Suprapubic skin (tissue), 4 donors: Measurements from ENCODE around the gene PLXDC2. TPM values are rescaled to one million over a fixed set of nuclear protein-coding genes. Genes with fewer than 3 reads are reported as not detected.

ENCODE experiments used
- DNase-seq, 2 donors: peaks; one replicate each; pipeline ENCODE4 v3.0.0-alpha.2; 2019; ENCODE audit warnings: low spot score in 2 of 2
- H3K27ac ChIP-seq: fragments of 200-600 bp; sonication (generic); one replicate; pipeline ENCODE4 v1.5.1; 2019
- H3K27me3 ChIP-seq: fragments of 200-600 bp; sonication (generic); one replicate; pipeline ENCODE4 v1.5.1; 2019
- H3K36me3 ChIP-seq: fragments of 200-600 bp; sonication (generic); one replicate; pipeline ENCODE4 v1.5.1; 2019
- H3K4me1 ChIP-seq: fragments of 200-600 bp; sonication (generic); one replicate; pipeline ENCODE4 v1.5.1; 2019
- H3K4me3 ChIP-seq: fragments of 200-600 bp; sonication (generic); one replicate; pipeline ENCODE4 v1.5.1; 2019; ENCODE audit warnings: mild to moderate bottlenecking
- H3K9me3 ChIP-seq: fragments of 200-600 bp; sonication (generic); one replicate; pipeline ENCODE4 v1.5.1; 2019
- CTCF ChIP-seq, 2 donors: fragments of 200-600 bp in 1 of 2; fragments of 450-650 bp in 1 of 2; sonication (generic) in 1 of 2; IDR thresholded peaks; one replicate each; pipeline ENCODE4 v1.5.1; 2016 to 2019; ENCODE audit warnings: antibody characterized with exemption in 2 of 2, mild to moderate bottlenecking in 1 of 2, moderate library complexity in 1 of 2
- EP300 ChIP-seq: sonication (generic); formaldehyde crosslinking; IDR thresholded peaks from one replicate; pipeline ENCODE4 v1.6.1; 2017; ENCODE audit warnings: antibody characterized with exemption
- POLR2A ChIP-seq, 2 donors: fragments of 450-650 bp; IDR thresholded peaks; one replicate each; pipeline ENCODE4 v1.6.1; 2017; ENCODE audit warnings: antibody characterized with exemption in 2 of 2, mild to moderate bottlenecking in 2 of 2, moderate library complexity in 2 of 2
- POLR2AphosphoS5 ChIP-seq, 3 donors: sonication (generic); formaldehyde crosslinking; IDR thresholded peaks; one replicate each; pipeline ENCODE4 v1.6.1; 2017; ENCODE audit warnings: antibody characterized with exemption in 3 of 3
- WGBS: methylation state at CpG from one replicate; pipeline ENCODE4 v1.1.5; 2018; 5-methylcytosine and 5-hydroxymethylcytosine counted together
- total RNA-seq, 4 donors: library from RNA; depleted of rRNA; stranded (reverse); fragments of >200 nt; gene quantifications; one replicate each; pipeline ENCODE4 v1.1.0, GENCODE V29; 2016

PLXDC2 gene
- total RNA-seq, 4 donors from 2014 or later: 93.0 to 97.0 (median 95.0) TPM

DNA sequence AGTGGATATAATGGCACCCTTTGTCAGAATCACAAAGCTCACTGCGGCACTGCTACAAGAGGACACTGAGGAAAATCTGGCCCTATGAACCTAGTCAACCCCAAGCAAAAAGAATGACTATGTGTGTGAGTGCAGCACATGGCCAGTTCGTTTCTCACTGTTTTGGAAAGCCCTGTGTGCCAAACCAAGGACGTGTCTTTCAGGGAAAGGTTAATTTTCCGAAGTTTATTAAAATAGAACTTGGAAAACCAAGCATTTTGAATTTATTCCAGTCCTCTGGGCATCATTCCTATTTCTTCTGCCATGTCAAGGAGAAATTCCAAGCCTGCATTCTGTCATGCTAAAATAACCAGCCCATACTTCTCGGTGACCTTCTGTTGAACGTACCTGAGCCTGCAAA is 471.8 kb downstream of the PLXDC2 start:
- DNase-seq: no peak
- H3K4me1 ChIP-seq: no peaks in the 10 kb centered on the region
- H3K36me3 ChIP-seq: no peaks in the 10 kb centered on the region
- no peaks in the 10 kb centered on the region for H3K27me3 ChIP-seq
- no peaks in the 10 kb centered on the region for H3K9me3 ChIP-seq
- TF ChIP-seq EP300 (no peak), POLR2AphosphoS5 (IDR thresholded peaks at IDR 0.05) (no peak), POLR2A (IDR thresholded peaks at IDR 0.05) (no peak), CTCF (IDR thresholded peaks at IDR 0.05) (no peak)
- 41% methylated on average over 6 of the region's 6 CpGs for WGBS
- no peak overlapping the region for H3K27ac ChIP-seq
- H3K4me3 ChIP-seq: no peak overlapping the region

- no peak overlapping the region for H3K4me3 ChIP-seq
- no peak for TF ChIP-seq CTCF (IDR thresholded peaks at IDR 0.05)
- no peak for TF ChIP-seq POLR2A (IDR thresholded peaks at IDR 0.05)
- TF ChIP-seq POLR2AphosphoS5 (IDR thresholded peaks at IDR 0.05): no peak
- TF ChIP-seq EP300: no peak
- H3K36me3 ChIP-seq: no peaks in the 10 kb centered on the region
- WGBS: 45% methylated on average over 6 of the region's 6 CpGs
- no peak overlapping the region for H3K27ac ChIP-seq
- no peaks in the 10 kb centered on the region for H3K9me3 ChIP-seq
- no peak for DNase-seq
- no peaks in the 10 kb centered on the region for H3K4me1 ChIP-seq
- no peaks in the 10 kb centered on the region for H3K27me3 ChIP-seq
These were observed 473.0 kb downstream of the PLXDC2 start for GRCh38 chr10:20289070-20289828.

- no peak for DNase-seq
- Histone ChIP-seq H3K4me3 (no peak overlapping the region), H3K36me3 (no peaks in the 10 kb centered on the region), H3K27me3 (no peaks in the 10 kb centered on the region), H3K9me3 (no peaks in the 10 kb centered on the region), H3K27ac (no peak overlapping the region), H3K4me1 (no peaks in the 10 kb centered on the region)
- TF ChIP-seq CTCF (IDR thresholded peaks at IDR 0.05): no peak
- no peak for TF ChIP-seq POLR2AphosphoS5 (IDR thresholded peaks at IDR 0.05)
- no peak for TF ChIP-seq EP300
- 100% methylated on average over 2 of the region's 2 CpGs for WGBS
These were observed 482.2 kb downstream of the PLXDC2 start for GRCh38 chr10:20298417-20298816.

GRCh38 chr10:20299034-20299736 is 483.0 kb downstream of the PLXDC2 start:
- Histone ChIP-seq H3K27me3 (no peaks in the 10 kb centered on the region), H3K27ac (no peak overlapping the region), H3K4me3 (no peak overlapping the region), H3K9me3 (no peaks in the 10 kb centered on the region), H3K4me1 (no peaks in the 10 kb centered on the region), H3K36me3 (no peaks in the 10 kb centered on the region)
- DNase-seq: no peak
- TF ChIP-seq POLR2A (IDR thresholded peaks at IDR 0.05) (no peak), POLR2AphosphoS5 (IDR thresholded peaks at IDR 0.05) (no peak), EP300 (no peak), CTCF (IDR thresholded peaks at IDR 0.05) (no peak)
- WGBS: 47% methylated on average over 4 of the region's 4 CpGs

- Histone ChIP-seq H3K4me3 (no peak overlapping the region), H3K4me1 (no peaks in the 10 kb centered on the region), H3K27ac (no peak overlapping the region), H3K9me3 (no peaks in the 10 kb centered on the region), H3K27me3 (no peaks in the 10 kb centered on the region), H3K36me3 (no peaks in the 10 kb centered on the region)
- DNase-seq: no peak
- TF ChIP-seq POLR2A (IDR thresholded peaks at IDR 0.05) (no peak), CTCF (IDR thresholded peaks at IDR 0.05) (no peak), POLR2AphosphoS5 (IDR thresholded peaks at IDR 0.05) (no peak), EP300 (no peak)
- WGBS: 74% methylated on average over 2 of the region's 2 CpGs
These were observed 484.5 kb downstream of the PLXDC2 start for GRCh38 chr10:20300735-20301134.
